H9 (cell line): ENCODE measurements around the gene PLCH2. TPM values are rescaled to one million over a fixed set of nuclear protein-coding genes. Genes with fewer than 3 reads are reported as not detected.

Experiments used
- DNase-seq: peaks from one replicate; pipeline ENCODE4 v3.0.0-alpha.2; 2017
- H2AFZ ChIP-seq: one replicate; pipeline ENCODE4 v1.6.1; 2013; ENCODE audit warnings: mild to moderate bottlenecking, low read length, control low read depth, moderate library complexity
- H2AK5ac ChIP-seq: 2 replicates; pipeline ENCODE4 v1.6.1; 2013; ENCODE audit warnings: low read length, control low read depth, mixed read lengths; ENCODE audit not compliant: insufficient read length
- H2BK120ac ChIP-seq: one replicate; pipeline ENCODE4 v1.6.1; 2013; ENCODE audit warnings: low read depth, mild to moderate bottlenecking, low read length, control low read depth, inconsistent platforms; ENCODE audit not compliant: poor library complexity, severe bottlenecking
- H2BK12ac ChIP-seq: 2 replicates; pipeline ENCODE4 v1.6.1; 2013; ENCODE audit warnings: low read length, control low read depth, mixed read lengths, low read depth; ENCODE audit not compliant: insufficient read length
- H2BK15ac ChIP-seq: 2 replicates; pipeline ENCODE4 v1.6.1; 2013; ENCODE audit warnings: low read depth, low read length, control low read depth
- H2BK20ac ChIP-seq: one replicate; pipeline ENCODE4 v1.6.1; 2013; ENCODE audit warnings: low read depth, mild to moderate bottlenecking, low read length, control low read depth, inconsistent platforms; ENCODE audit not compliant: poor library complexity, severe bottlenecking
- H2BK5ac ChIP-seq: 2 replicates; pipeline ENCODE4 v1.6.1; 2013; ENCODE audit warnings: low read length, control low read depth, mixed read lengths; ENCODE audit not compliant: insufficient read length
- H3K14ac ChIP-seq: 2 replicates; pipeline ENCODE4 v1.6.1; 2013; ENCODE audit warnings: low read length, control low read depth; ENCODE audit not compliant: insufficient read depth
- H3K18ac ChIP-seq: 2 replicates; pipeline ENCODE4 v1.6.1; 2013; ENCODE audit warnings: low read depth, mild to moderate bottlenecking, mixed read lengths, low read length, control low read depth; ENCODE audit not compliant: insufficient read length
- H3K23ac ChIP-seq: 2 replicates; pipeline ENCODE4 v1.6.1; 2013; ENCODE audit warnings: low read length, control low read depth, mixed read lengths, low read depth; ENCODE audit not compliant: insufficient read length
- H3K23me2 ChIP-seq: 2 replicates; pipeline ENCODE4 v1.6.1; 2013; ENCODE audit warnings: low read depth, mild to moderate bottlenecking, mixed read lengths, low read length, control low read depth; ENCODE audit not compliant: insufficient read length, poor library complexity, severe bottlenecking
- H3K27ac ChIP-seq: 2 replicates; pipeline ENCODE4 v1.5.1; 2013; ENCODE audit warnings: low read length, control low read depth, mixed read lengths, low read depth; ENCODE audit not compliant: insufficient read length
- H3K27me3 ChIP-seq: 2 replicates; pipeline ENCODE4 v1.6.1; 2013; ENCODE audit warnings: low read length, control low read depth, inconsistent platforms; ENCODE audit not compliant: insufficient read depth
- H3K4ac ChIP-seq: 2 replicates; pipeline ENCODE4 v1.6.1; 2013; ENCODE audit warnings: low read depth, mild to moderate bottlenecking, control low read depth, inconsistent platforms, low read length, moderate library complexity
- H3K4me1 ChIP-seq: 2 replicates; pipeline ENCODE4 v1.6.1; 2013; ENCODE audit warnings: low read length, control low read depth, inconsistent platforms; ENCODE audit not compliant: insufficient read depth
- H3K4me2 ChIP-seq: 2 replicates; pipeline ENCODE4 v1.6.1; 2013; ENCODE audit warnings: low read length, control low read depth, mixed read lengths; ENCODE audit not compliant: insufficient read length, insufficient read depth
- H3K56ac ChIP-seq: 2 replicates; pipeline ENCODE4 v1.6.1; 2013; ENCODE audit warnings: low read depth, mild to moderate bottlenecking, mixed read lengths, low read length, control low read depth; ENCODE audit not compliant: insufficient read length
- H3K79me1 ChIP-seq: 2 replicates; pipeline ENCODE4 v1.6.1; 2013; ENCODE audit warnings: low read depth, mild to moderate bottlenecking, moderate library complexity, low read length, control low read depth, inconsistent platforms; ENCODE audit not compliant: insufficient read depth, poor library complexity, severe bottlenecking
- H3K79me2 ChIP-seq: 2 replicates; pipeline ENCODE4 v1.6.1; 2013; ENCODE audit warnings: low read length, control low read depth, inconsistent platforms; ENCODE audit not compliant: insufficient read depth
- H3K9ac ChIP-seq: 2 replicates; pipeline ENCODE4 v1.6.1; 2013; ENCODE audit warnings: low read length, control low read depth, mixed read lengths; ENCODE audit not compliant: insufficient read length; ENCODE audit errors: extremely low read depth
- H3K9me3 ChIP-seq: one replicate; pipeline ENCODE4 v1.6.1; 2013; ENCODE audit warnings: low read depth, low read length, inconsistent platforms; ENCODE audit not compliant: control insufficient read depth
- H3T11ph ChIP-seq: one replicate; pipeline ENCODE4 v1.6.1; 2013; ENCODE audit warnings: mild to moderate bottlenecking, low read length, control low read depth, inconsistent platforms
- H4K20me1 ChIP-seq: one replicate; pipeline ENCODE4 v1.6.1; 2013; ENCODE audit not compliant: control insufficient read depth, insufficient read length, insufficient read depth
- H4K5ac ChIP-seq: 2 replicates; pipeline ENCODE4 v1.6.1; 2013; ENCODE audit warnings: low read depth, mild to moderate bottlenecking, mixed read lengths, low read length, control low read depth; ENCODE audit not compliant: insufficient read length
- H4K8ac ChIP-seq: replicated peaks from 2 replicates; pipeline ENCODE4 v1.6.1; 2013; ENCODE audit warnings: low read length, control low read depth, mixed read lengths, low read depth; ENCODE audit not compliant: insufficient read length
- H4K91ac ChIP-seq: 2 replicates; pipeline ENCODE4 v1.6.1; 2013; ENCODE audit warnings: low read depth, mild to moderate bottlenecking, moderate library complexity, mixed read lengths, low read length, control low read depth; ENCODE audit not compliant: insufficient read length
- H3K27ac Mint-ChIP-seq, 3 experiments: 2 replicates in 2 of 3; 3 replicates in 1 of 3; pipeline ENCODE4 v1.8.0; 2020 to 2021; ENCODE audit warnings: mixed read lengths in 3 of 3, mild to moderate bottlenecking in 1 of 3, moderate library complexity in 1 of 3
- H3K27me3 Mint-ChIP-seq: 2 replicates; pipeline ENCODE4 v1.8.0; 2021; ENCODE audit warnings: low read depth, mild to moderate bottlenecking, moderate library complexity, mixed read lengths
- H3K36me3 Mint-ChIP-seq, 3 experiments: 2 replicates in 2 of 3; 3 replicates in 1 of 3; pipeline ENCODE4 v1.8.0; 2020 to 2021; ENCODE audit warnings: low read depth in 3 of 3, mixed read lengths in 3 of 3; ENCODE audit not compliant: insufficient read depth in 1 of 3
- H3K4me1 Mint-ChIP-seq, 2 experiments: 2 replicates each; pipeline ENCODE4 v1.8.0; 2020; ENCODE audit warnings: mixed read lengths in 2 of 2
- H3K4me3 Mint-ChIP-seq, 2 experiments: 2 replicates in 1 of 2; 3 replicates in 1 of 2; pipeline ENCODE4 v1.8.0; 2020 to 2021; ENCODE audit warnings: mild to moderate bottlenecking in 2 of 2, mixed read lengths in 2 of 2, moderate library complexity in 1 of 2
- H3K9me3 Mint-ChIP-seq, 2 experiments: 2 replicates in 1 of 2; 3 replicates in 1 of 2; pipeline ENCODE4 v1.8.0; 2020; ENCODE audit warnings: mild to moderate bottlenecking in 2 of 2, mixed read lengths in 2 of 2, moderate library complexity in 1 of 2
- WGBS: extraction: QIAGEN DNeasy Blood & Tissue Kit; methylation state at CpG from one replicate; pipeline ENCODE4 v1.1.7; 2013; ENCODE audit warnings: missing lambda C conversion rate, low lambda C conversion rate, mixed read lengths; ENCODE audit not compliant: insufficient read length; ENCODE audit errors: extremely low coverage; 5-methylcytosine and 5-hydroxymethylcytosine counted together
- total RNA-seq: library from RNA; stranded (reverse); gene quantifications from 2 replicates; pipeline ENCODE4 v1.2.1, GENCODE V29; 2021
- TF ChIP-seq, protein P1 (sequence below): fragments of 200-600 bp; sonication (generic); conservative IDR thresholded peaks from 3 replicates; pipeline ENCODE4 v1.8.0; 2021; ENCODE audit warnings: antibody characterized with exemption, mild to moderate bottlenecking

PLCH2 gene
- total RNA-seq, 1 experiment from 2014 or later: 0.09 TPM

- Histone ChIP-seq H3K4me1 (peaks cover 2% of the 10 kb centered on the region; the same call in 1 of the 2 replicates), H4K8ac (no peak overlapping the region), H4K20me1 (no peaks in the 10 kb centered on the region), H2BK15ac (no peak overlapping the region), H3K9me3 (no peaks in the 10 kb centered on the region), H3K4me2 (no peak overlapping the region), H3K79me1 (peaks cover 16% of the 10 kb centered on the region), H2BK120ac (no peak overlapping the region), H4K5ac (no peak overlapping the region), H2BK5ac (no peak overlapping the region), H4K91ac (no peak overlapping the region), H2BK20ac (no peak overlapping the region), H3K27me3 (peaks cover 36% of the 10 kb centered on the region; the same call in 1 of the 2 replicates), H3K9ac (no peak overlapping the region), H2AK5ac (no peak overlapping the region), H3K27ac (no peak overlapping the region), H3K23me2 (peaks cover 11% of the 10 kb centered on the region), H3K56ac (no peak overlapping the region), H3K18ac (no peak overlapping the region), H2AFZ (no peak overlapping the region), H3K79me2 (peaks cover 25% of the 10 kb centered on the region; the same call in 1 of the 2 replicates), H3K4ac (no peak overlapping the region), H3T11ph (no peak overlapping the region), H3K23ac (no peak overlapping the region), H2BK12ac (no peak overlapping the region), H3K14ac (no peak overlapping the region)
- DNase-seq: no peak
- H3K27ac Mint-ChIP-seq: no peak overlapping the region
- no peaks in the 10 kb centered on the region; a peak in 2 of 5 replicates for H3K9me3 Mint-ChIP-seq
- TF ChIP-seq, protein P1, sequence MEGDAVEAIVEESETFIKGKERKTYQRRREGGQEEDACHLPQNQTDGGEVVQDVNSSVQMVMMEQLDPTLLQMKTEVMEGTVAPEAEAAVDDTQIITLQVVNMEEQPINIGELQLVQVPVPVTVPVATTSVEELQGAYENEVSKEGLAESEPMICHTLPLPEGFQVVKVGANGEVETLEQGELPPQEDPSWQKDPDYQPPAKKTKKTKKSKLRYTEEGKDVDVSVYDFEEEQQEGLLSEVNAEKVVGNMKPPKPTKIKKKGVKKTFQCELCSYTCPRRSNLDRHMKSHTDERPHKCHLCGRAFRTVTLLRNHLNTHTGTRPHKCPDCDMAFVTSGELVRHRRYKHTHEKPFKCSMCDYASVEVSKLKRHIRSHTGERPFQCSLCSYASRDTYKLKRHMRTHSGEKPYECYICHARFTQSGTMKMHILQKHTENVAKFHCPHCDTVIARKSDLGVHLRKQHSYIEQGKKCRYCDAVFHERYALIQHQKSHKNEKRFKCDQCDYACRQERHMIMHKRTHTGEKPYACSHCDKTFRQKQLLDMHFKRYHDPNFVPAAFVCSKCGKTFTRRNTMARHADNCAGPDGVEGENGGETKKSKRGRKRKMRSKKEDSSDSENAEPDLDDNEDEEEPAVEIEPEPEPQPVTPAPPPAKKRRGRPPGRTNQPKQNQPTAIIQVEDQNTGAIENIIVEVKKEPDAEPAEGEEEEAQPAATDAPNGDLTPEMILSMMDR: no peak
- H3K27me3 Mint-ChIP-seq: peaks cover 56% of the 10 kb centered on the region
- no CpG with 5 or more reads among the region's 4 CpGs for WGBS
- peaks cover 4 to 6% (median 4%) of the 10 kb centered on the region in 3 experiments; a peak in 6 of 7 replicates for H3K36me3 Mint-ChIP-seq
- peaks cover 25 to 29% of the 10 kb centered on the region in 2 experiments for H3K4me1 Mint-ChIP-seq
- 0 out of 5 replicates have a peak overlapping the region, but pooled peaks of 1 of the 2 experiments have one; percentile 69 for H3K4me3 Mint-ChIP-seq
Measured at GRCh38 chr1:2527556-2527860, 51.4 kb downstream of the PLCH2 start.
